GM18907 (cell line): Measurements from ENCODE around the gene RHOBTB3.

ENCODE experiments used
- ATAC-seq: cut with Tn5 transposase; IDR thresholded peaks from one replicate; pipeline ENCODE4 v1.9.1; 2021; ENCODE audit warnings: mild to moderate bottlenecking, moderate library complexity; ENCODE audit not compliant: unreplicated experiment

Gene RHOBTB3

DNA sequence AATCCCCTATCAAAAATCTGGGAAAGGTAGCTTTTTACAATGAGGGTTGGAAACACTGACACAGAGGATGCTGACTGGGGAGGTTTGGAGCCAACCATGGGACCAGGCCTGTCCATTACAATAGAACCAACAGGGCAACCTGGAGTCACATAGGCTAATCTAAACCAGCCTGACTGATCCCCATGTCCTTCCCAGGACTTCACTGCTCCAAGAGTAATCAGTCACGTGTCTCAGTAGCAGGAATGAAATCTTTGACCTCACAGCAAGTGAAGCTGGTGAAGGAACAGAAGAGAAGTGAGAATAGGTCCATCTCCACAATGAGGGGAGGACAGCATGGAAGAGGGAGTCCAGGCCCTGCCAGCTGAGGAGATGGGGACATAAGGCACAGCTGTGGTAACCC is 107.4 kb downstream of the RHOBTB3 start:
- ATAC-seq: no peak

DNA sequence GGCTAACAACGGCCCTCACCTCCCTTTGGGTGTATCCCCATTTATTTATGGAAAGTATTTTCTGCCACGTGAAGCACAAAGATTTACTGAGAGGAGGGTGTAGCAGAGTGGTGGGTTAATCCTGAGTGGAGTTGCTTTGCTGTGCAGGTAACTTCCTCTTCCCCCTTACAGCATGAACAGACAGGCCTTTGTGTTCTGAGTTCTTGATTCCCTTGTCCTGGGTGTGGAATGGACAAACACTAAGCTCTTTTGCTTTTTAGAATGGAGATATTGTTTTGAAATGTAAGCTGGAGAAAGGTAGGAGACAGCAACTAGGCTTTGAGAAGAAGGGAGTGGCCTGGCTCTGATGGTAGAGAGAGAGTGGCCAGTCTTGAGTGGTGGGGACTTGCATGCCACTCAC is 108.5 kb downstream of the RHOBTB3 start:
- ATAC-seq: no peak

DNA sequence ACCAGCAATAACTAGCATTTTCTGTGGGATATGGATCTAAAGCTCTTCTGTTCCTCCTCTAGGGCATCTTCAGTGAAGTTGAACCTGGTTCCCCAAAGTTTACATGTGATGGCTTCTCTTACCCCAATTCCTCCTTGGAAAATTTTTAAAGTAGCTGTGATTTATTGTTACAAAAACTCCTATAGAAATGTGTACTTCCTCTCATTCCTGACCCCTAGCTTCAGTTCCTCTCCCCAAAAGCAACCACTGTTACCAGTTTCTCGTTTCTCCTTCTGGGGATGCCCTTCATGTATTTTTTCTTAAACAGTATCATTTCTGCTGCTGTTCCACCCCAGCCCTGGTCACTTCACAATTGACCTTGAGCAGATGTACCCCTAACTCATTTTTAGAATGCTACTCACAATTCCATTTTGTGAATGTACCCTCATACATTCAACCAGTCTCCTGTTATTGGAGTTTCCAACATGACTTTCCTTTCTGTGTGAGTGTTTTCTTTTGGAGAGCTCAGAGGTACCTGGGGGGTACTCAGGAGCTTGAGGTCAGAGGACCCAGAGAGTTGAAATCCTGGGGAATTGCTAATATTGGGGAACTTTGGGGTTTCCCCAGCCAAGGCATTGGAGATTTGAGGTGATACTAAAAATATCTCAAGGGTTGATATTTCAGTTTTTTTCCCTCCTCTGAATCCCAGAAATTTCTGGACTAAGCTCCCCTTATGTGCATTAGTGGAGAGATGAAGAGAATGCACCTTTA is 110.0 kb downstream of the RHOBTB3 start:
- no peak for ATAC-seq

DNA sequence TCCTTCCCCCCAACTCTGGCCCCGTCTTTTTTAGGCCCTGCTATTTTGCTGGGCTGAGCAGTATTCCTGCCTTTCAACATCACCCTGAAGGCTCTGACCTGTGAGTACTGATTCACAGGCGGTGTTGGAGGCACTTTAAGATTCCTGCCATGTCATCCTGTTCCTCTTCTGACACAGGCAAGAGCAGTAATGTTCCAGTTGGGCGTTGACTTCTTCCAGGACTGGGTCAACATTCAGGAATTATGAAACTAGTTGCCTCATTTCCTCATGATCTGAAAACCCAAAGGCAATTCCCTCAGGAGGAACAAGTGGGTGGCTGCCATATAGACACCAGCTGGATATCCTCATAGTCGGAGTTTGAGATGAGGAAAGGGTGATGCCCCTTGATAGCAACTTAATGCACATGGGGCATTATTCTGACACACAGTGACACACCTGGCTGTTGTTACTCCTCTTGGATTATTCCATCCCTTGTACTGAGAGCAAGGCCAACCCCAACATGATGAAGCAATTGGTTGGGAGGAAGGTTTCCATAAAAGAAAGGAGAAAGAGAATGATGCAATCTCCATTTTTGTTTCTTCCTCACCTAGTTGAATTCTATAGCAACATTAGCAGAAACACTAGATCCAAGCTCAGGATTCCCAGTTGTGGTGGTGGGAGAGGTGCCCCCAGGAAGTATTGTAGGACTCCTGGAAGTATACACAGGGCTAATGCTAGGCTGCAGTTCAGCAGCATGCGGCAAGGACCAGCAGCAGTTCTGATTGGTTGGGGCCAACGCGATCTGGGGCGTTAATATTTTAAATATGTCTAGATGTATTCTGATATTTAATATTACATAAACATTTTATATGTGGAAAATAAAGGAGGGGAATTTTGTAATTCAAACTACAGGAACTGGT is 111.0 kb downstream of the RHOBTB3 start:
- ATAC-seq: no peak

DNA sequence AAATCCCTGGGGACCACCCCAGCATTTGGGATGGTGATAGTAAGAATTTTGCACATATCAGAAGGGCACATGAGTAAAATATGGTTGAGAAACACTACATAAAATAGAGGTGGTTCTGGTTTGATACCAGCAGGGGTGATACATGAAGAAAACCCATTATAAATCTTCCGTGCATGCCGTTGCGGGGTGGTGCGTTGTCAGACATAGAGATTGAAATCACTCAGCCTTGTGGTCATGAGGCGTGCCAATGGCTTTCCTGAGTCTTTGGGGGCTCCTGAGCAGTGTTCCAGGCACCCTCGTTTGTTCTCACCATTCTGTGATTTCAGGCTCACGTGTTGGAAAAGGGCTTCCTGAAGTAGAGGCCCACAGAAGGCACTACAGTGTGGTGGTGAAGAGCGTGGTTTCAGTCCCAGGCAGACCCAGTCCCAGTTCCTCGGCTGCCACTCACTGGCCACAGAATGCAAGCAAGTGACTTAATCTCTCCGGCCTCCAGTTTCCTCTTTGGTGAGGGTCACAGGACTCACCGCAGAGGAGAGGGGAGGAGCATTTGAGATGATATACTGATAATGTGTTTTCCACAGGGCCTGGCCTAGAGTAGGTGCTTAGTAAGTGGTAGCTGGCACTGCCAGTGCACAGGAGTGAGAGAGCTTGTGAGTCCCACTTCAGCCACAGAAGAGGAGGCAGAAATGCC is 111.9 kb downstream of the RHOBTB3 start:
- ATAC-seq: peak; percentile 92

DNA sequence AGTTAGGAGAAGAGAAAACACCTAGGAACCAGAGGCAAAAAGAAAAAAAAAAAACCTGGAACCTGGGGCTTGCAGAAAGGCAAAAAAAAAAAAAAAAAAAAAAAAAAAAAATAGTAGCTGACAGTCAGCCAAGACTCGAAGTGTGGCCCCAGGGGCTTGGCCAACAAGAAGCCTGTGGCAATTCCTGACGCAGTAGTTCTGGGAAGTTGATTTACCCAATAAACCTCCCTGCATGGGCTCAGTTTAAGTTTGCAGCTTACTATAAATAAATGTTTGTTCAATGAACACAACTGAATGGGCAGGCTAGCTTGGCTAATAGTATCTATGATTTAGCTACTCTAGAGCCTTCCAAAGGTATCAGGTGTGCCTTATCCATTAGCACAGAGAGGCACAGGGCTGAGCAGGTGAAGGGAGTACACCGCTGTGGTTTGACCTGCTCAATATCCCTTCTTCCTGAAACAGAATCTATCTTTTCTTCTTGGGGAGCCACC is 112.6 kb downstream of the RHOBTB3 start:
- no peak for ATAC-seq

DNA sequence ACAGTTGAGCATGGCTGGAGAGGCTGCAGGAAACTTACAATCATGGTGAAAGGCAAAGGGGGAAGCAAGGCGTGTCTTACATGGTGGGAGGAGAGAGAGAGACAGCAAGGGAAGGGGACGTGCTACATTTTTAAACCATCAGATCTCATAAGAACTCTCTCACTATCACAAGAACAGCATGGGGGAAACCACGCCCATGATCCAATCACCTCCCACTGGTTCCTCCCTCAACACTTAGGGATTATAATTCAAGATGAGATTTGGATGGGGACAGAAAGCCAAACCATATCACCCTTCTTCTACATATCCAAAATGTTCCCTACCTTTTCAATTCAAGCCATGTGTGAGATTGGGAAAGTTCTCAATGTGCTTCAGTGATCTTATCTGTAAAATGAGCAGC is 114.3 kb downstream of the RHOBTB3 start:
- no peak for ATAC-seq
